Esophagus (tissue), 2 donors: ENCODE measurements around the gene SLC36A4. TPM values are rescaled to one million over a fixed set of nuclear protein-coding genes. Genes with fewer than 3 reads are reported as not detected.
"Not testable (repeated sequence)": the region's sequence is repeated elsewhere in the genome, so short reads cannot be mapped to it uniquely, and the experiment has no call there.

Experiments
- H3K27ac ChIP-seq, 2 donors: one replicate each; pipeline ENCODE4 v1.5.1; 2013; ENCODE audit warnings: low read depth in 2 of 2, mild to moderate bottlenecking in 2 of 2, inconsistent platforms in 1 of 2, low read length in 1 of 2, moderate library complexity in 1 of 2
- H3K27me3 ChIP-seq, 2 donors: one replicate each; pipeline ENCODE4 v1.6.1; 2013; ENCODE audit warnings: low read length in 2 of 2, control low read depth in 1 of 2, mild to moderate bottlenecking in 1 of 2; ENCODE audit not compliant: insufficient read depth in 2 of 2, control insufficient read depth in 1 of 2
- H3K36me3 ChIP-seq, 2 donors: one replicate each; pipeline ENCODE4 v1.6.1; 2013; ENCODE audit warnings: low read length in 1 of 2; ENCODE audit not compliant: control insufficient read depth in 2 of 2, insufficient read depth in 2 of 2
- H3K4me1 ChIP-seq, 2 donors: one replicate each; pipeline ENCODE4 v1.6.1; 2013; ENCODE audit warnings: low read length in 1 of 2; ENCODE audit not compliant: control insufficient read depth in 2 of 2, insufficient read depth in 2 of 2
- H3K4me3 ChIP-seq, 2 donors: one replicate each; pipeline ENCODE4 v1.5.1; 2013; ENCODE audit warnings: low read length in 2 of 2, mild to moderate bottlenecking in 2 of 2, low read depth in 1 of 2, moderate library complexity in 1 of 2
- H3K9me3 ChIP-seq, 2 donors: one replicate each; pipeline ENCODE4 v1.6.1; 2013; ENCODE audit warnings: mild to moderate bottlenecking in 2 of 2, low read depth in 1 of 2, low read length in 1 of 2, moderate library complexity in 1 of 2; ENCODE audit not compliant: control insufficient read depth in 2 of 2, insufficient read depth in 1 of 2
- WGBS, 2 donors: extraction: QIAGEN DNeasy Blood & Tissue Kit; methylation state at CpG; one replicate each; pipeline ENCODE4 v1.1.7; 2013; 5-methylcytosine and 5-hydroxymethylcytosine counted together
- polyA plus RNA-seq, 2 donors: library from polyadenylated mRNA; stranded (reverse); fragments of 200-250 nt; gene quantifications; one replicate each; pipeline ENCODE4 v1.2.3, GENCODE V29; 2013
- donor health status: healthy with polysubstance abuse.
- donor health status: Bipolar disorder and iron deficiency.

SLC36A4 gene
- 1 to 10 TPM; 2.5 to 2.7 TPM for polyA plus RNA-seq

DNA sequence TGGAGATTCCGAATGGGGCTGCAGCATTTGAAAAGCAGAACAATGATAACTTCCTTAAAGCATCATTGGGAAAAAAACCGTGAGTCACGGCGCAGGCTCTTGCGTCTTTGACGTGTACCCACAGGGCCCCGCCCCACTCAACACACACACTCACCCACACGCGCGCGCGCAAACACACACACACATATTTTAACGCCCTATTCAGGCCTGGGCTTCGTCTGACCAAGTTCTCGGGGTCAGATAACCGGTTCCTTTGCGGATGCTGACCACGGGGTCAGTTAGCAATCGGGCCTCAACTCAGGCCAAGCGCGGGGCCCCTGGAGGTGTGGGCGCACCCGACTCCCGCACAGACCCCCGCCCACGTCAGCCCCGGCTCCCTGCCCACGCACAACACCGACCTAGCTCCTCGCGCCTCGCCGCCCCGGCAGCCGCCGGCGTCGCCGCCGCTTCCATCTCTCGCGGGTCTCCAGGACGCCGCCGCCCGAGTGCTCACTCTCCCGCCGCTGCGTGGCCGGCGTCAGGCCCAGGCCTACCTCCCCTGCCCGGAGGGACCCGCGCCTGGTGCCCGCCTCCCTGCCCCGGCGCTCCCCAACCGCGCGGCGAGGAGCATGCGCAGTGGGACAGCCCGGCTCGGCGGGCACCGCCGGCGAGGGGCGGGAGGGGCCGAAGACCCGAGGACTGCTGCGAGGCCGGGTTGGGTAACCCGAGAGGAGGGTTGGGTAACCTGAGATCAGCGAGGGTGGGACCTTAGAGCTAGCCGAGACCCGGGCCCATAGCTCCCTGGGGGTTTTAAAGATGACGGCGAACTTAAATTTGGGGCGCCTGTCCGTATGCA is at the start of gene SLC36A4:
Gene SLC36A4 (minus strand): TSS at position 612 of the 835 bp plus-strand sequence. CDS start 159 bp downstream, at position 453.
- H3K9me3 ChIP-seq: no peaks in the 10 kb centered on the region
- 0 to 1% methylated on average over 63 to 81 of the region's 81 CpGs for WGBS, 2 donors
- H3K27me3 ChIP-seq: no peaks in the 10 kb centered on the region
- H3K36me3 ChIP-seq: no peaks in the 10 kb centered on the region
- H3K4me1 ChIP-seq: no peaks in the 10 kb centered on the region
- H3K4me3 ChIP-seq: peak within 1 kb of the TSS; percentile 81 to 85
- H3K27ac ChIP-seq: peak within 1 kb of the TSS; percentile 90 to 95

DNA sequence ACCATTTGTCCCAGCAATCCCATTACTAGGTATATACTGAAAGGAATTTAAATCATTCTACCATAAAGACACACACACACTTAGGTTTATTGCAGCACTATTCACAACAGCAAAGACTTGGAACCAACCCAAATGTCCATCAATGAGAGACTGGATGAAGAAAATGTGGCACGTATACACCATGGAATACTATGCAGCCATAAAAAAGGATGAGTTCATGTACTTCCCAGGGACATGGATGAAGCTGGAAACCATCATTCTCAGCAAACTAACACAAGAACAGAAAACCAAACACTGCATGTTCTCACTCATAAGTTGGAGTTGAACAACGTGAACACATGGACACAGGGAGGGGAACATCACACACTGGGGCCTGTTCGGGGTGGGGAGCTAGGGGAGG is 49.0 kb upstream of the SLC36A4 start:
- 89 to 92% methylated on average over 3 of the region's 3 CpGs for WGBS, 2 donors
- not testable (repeated sequence) for H3K4me3 ChIP-seq, H3K27ac ChIP-seq, H3K9me3 ChIP-seq, H3K36me3 ChIP-seq, H3K4me1 ChIP-seq, H3K27me3 ChIP-seq

DNA sequence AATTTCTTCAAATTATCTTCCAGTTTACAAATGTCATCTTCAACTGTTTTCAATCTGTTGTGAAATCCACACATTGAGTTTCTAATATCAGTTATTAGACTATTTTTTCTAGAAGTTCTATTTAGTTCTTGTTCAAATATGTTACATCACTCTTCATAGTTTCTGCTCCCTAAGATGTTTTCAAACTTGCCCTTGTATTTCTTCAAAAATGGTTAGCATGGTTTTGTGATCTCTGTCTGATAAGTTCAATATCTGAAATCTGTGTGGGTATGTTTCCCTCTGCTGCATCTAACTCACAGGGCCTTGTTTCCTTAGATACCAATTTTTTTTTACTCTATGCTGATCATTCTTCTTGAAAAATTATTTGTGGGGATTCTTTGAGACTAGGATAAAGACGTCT is 46.2 kb upstream of the SLC36A4 start:
- H3K27me3 ChIP-seq: no peaks in the 10 kb centered on the region
- no peaks in the 10 kb centered on the region for H3K9me3 ChIP-seq
- no peak overlapping the region for H3K27ac ChIP-seq
- 83 to 85% methylated on average over 1 of the region's 1 CpG for WGBS, 2 donors
- H3K36me3 ChIP-seq: no peaks in the 10 kb centered on the region
- H3K4me1 ChIP-seq: no peaks in the 10 kb centered on the region
- no peak overlapping the region for H3K4me3 ChIP-seq

DNA sequence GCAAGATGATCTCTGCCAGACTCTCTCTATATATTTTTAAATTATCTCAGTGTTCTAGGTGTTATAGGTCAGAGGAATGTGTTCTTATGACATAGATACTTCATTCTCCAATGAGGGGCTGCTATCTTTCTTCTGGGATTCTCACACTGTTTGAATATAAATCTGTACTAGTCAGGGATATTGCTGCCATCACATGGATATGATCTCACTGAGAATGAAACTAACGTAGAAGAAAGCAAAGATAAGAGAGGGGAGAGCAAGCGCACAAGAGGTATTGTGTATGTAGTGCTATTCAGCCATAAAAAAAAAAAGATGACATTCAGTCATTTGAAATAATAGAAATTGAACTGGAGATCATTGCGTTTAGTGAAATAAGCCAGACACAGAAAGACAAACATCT is 42.2 kb upstream of the SLC36A4 start:
- no peak overlapping the region for H3K4me3 ChIP-seq
- no peaks in the 10 kb centered on the region for H3K9me3 ChIP-seq
- H3K36me3 ChIP-seq: no peaks in the 10 kb centered on the region
- H3K27ac ChIP-seq: no peak overlapping the region
- WGBS, 2 donors: 64 to 71% methylated on average over 3 of the region's 3 CpGs
- no peaks in the 10 kb centered on the region for H3K4me1 ChIP-seq
- no peaks in the 10 kb centered on the region for H3K27me3 ChIP-seq

DNA sequence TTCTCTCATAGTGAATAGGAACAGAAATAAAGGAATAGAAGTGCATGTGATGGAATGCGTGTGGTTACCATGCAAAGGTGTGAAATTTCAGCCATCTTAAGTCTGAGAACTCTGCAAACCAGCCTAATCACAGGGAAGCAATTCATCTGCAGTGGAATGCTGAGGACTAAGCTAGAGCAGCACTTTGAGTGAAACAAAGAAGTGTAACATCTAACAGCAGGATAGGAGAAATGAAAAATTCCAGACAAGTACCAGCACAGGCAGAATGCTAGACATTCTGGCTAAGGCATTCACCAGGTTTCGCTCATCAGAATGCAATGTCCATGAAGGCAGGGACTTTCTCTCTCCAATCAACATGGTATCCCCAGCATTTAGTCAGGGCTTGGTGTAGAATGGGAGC is 41.2 kb upstream of the SLC36A4 start:
- no peak overlapping the region for H3K4me3 ChIP-seq
- 93 to 94% methylated on average over 2 of the region's 2 CpGs for WGBS, 2 donors
- no peaks in the 10 kb centered on the region for H3K9me3 ChIP-seq

DNA sequence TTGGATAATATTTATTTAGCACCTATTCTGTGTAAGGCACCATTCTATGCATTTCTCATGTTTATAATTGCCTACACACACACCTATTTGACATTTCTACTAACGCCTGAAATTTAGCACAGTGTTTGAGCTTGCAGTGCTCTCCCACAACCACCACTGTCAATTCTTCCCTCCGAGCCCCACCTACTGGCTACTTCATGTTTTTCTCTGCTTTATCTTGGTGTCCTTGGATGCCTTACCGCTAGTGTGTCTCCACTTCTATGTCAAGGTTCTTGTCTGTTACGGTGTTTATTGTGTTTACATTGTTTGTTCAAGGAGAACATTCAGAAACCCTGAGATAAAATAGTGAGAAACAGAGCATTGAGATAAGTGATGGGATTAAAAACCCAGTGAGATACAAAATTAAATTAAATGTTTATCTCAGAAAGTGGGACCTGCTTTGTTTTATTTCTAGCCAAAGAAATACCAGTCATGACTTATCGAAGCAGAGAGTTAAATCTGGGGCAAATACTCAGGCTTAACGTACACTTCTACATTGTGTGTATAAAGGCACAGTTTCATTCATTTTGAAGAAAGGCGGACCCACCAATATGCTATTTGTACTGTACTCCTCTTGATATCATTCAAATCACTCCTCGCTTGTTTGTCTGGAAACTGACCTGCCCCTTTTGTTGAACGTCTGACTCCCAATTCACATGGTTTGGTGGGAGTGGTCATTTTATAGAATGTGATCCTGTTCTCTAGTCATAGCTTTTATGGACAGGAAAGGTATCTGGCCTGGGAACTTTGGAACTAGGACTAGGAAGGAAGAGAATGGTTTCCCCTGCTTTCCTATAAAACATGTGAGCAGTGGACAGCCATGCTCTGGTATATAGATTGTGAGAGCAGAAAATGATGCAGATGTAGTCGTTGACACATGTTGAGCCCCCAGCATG is 39.2 kb upstream of the SLC36A4 start:
- Histone ChIP-seq H3K9me3 (no peaks in the 10 kb centered on the region), H3K36me3 (no peaks in the 10 kb centered on the region), H3K27ac (no peak overlapping the region), H3K4me3 (no peak overlapping the region), H3K4me1 (no peaks in the 10 kb centered on the region), H3K27me3 (no peaks in the 10 kb centered on the region)
- WGBS, 2 donors: 42 to 43% methylated on average over 10 of the region's 10 CpGs

More for the DNA sequence above, 41.2 kb upstream of the SLC36A4 start:
- H3K36me3 ChIP-seq: no peaks in the 10 kb centered on the region
- H3K4me1 ChIP-seq: no peaks in the 10 kb centered on the region
- no peaks in the 10 kb centered on the region for H3K27me3 ChIP-seq
- H3K27ac ChIP-seq: no peak overlapping the region

DNA sequence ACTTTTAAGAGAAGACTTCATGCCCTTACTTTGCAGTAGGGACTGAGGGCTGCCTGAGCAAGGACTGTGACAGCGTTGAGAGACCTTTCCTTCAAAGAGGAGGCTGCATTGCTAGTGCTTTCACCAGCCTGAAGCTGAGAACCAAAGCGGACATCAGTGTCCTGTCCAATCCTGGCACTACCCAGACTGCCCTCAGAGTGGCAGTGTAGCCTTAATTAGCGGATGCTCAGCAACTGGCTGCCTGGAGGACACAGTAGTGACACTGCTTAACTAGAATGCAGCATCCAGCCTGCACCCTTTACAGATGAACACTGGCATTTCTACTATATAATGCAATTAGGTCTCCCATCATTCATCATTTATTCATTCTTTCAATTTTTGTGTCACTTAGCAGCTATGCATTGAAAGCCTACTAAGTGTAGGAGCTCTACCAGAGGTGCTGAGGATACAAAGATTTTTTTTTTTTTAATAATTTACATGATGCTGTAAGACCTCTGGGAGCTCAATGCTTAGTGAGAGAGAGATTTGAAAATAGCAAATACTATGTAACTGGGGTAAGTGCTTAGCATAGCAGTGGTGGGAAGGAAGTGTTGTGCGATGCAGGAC is 36.9 kb upstream of the SLC36A4 start:
- H3K4me3 ChIP-seq: no peak overlapping the region
- 23 to 27% methylated on average over 4 of the region's 4 CpGs for WGBS, 2 donors
- no peak overlapping the region for H3K27ac ChIP-seq
- H3K4me1 ChIP-seq: no peaks in the 10 kb centered on the region
- H3K27me3 ChIP-seq: no peaks in the 10 kb centered on the region
- H3K9me3 ChIP-seq: no peaks in the 10 kb centered on the region
- H3K36me3 ChIP-seq: no peaks in the 10 kb centered on the region

DNA sequence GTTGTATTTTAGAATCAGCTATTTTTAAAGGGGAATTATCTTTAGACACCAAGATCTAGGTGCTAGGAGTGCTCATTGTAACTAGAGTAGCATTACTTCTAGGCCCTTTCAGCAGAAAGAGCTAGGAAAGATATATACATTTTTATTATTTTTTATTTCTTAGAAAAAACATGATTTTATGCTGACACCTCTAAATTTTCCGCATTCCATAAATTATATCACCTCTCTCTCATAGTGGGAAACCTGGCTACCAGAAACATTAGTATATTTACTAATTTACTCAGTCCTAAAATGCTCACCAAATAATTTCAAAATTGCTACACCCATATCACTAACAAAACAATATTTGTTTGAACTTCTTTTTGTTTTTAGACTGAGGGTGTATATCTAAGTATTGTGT is 32.1 kb upstream of the SLC36A4 start:
- 90 to 97% methylated on average over 1 of the region's 1 CpG for WGBS, 2 donors
- H3K27ac ChIP-seq: no peak overlapping the region
- H3K4me1 ChIP-seq: no peaks in the 10 kb centered on the region
- H3K27me3 ChIP-seq: no peaks in the 10 kb centered on the region
- H3K9me3 ChIP-seq: no peaks in the 10 kb centered on the region
- H3K4me3 ChIP-seq: no peak overlapping the region
- H3K36me3 ChIP-seq: no peaks in the 10 kb centered on the region

DNA sequence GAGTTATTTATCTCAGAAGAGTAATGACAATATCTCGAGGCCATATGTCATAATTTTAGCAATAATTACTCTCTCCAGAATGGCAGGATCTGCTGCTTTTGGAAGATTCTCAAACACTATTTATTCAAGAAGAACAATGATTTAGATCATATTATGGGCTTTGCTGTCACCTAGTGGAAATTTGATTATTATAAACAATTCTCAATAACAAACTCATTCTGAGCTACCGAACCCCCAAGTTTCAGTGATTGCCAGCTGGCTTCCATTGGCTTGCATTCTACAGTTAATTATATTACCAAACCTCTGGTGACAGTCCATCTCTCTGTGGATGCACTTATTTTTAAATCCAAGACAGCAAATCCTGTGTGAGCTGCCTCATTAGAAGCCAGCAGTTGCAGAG is 27.9 kb upstream of the SLC36A4 start:
- Histone ChIP-seq H3K4me3 (no peak overlapping the region), H3K36me3 (no peaks in the 10 kb centered on the region), H3K9me3 (no peaks in the 10 kb centered on the region), H3K4me1 (no peaks in the 10 kb centered on the region), H3K27me3 (no peaks in the 10 kb centered on the region), H3K27ac (no peak overlapping the region)
- 13% methylated on average over 2 of the region's 2 CpGs for WGBS, 2 donors
